HG02642 (cell line): ENCODE results near the gene STOM.

Experiments
- ATAC-seq: cut with Tn5 transposase; IDR thresholded peaks from one replicate; pipeline ENCODE4 v1.9.1; 2021; ENCODE audit warnings: mild to moderate bottlenecking; ENCODE audit not compliant: unreplicated experiment, poor library complexity

The STOM gene

DNA sequence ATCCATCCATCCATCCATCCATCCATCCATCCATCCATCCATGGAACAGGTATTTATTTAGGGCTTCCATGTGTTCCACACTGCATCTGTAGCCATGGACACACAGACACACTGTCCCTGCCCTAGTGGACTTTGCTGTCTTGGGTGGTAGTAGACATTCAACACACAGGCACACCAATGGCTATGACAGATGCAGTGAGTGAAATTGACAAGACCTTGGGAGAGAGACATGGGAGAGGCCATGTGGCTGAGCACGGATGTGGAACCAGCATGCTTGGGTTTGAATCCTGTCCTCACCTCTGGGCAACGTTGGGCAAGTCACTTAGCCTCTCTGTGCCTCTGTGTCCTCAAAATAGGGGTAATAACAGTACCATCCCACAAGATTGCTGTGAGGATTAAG, 45.3 kb downstream of the STOM start:
- no peak for ATAC-seq

DNA sequence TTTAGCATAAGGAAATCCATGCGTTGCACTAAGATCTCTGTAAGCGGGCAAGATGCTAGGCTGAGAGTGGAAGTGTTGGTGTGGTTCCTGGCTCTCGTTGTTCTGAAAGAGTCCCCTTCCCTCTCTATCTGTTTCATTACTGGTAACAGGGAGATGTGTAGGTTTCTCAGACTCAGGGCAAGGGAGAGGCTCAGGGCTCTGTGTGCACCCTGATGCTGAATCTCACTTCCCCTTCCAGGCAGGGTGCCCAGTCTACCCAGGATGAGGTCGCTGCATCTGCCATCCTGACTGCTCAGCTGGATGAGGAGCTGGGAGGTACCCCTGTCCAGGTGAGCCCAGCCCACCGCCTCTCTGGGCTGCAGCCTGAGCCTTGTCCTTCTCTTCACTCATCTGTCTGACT, 45.7 kb downstream of the STOM start:
- ATAC-seq, result no peak

DNA sequence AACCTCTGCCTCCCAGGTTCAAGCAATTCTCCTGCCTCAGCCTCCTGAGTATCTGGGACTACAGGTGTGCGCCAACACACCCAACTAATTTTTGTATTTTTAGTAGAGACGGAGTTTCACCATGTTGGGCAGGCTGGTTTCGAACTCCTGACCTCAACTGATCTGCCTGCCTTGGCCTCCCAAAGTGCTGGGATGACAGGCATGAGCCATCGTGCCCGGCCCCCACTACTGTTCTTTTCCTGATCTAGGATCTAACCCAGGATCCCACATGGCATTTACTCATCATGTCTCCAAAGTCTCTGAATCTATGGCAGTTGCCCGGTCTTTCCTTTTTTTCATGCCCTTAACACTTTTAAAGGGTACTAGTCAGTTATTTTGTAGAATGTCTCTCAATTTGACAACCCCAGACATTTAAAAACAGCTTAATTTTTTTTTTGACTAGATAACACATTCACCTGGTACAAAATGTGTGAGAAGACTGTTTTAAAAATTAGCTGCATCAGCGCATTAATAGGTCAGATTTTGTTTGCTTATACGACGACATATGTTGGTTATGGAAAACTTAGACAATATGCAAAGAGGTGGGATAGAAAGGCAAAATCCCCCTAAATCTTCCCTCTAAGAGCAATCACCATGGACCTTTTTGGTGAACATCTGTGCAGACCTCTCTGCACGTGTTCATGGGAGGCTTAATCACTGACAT, 46.5 kb downstream of the STOM start:
- no peak for ATAC-seq

DNA sequence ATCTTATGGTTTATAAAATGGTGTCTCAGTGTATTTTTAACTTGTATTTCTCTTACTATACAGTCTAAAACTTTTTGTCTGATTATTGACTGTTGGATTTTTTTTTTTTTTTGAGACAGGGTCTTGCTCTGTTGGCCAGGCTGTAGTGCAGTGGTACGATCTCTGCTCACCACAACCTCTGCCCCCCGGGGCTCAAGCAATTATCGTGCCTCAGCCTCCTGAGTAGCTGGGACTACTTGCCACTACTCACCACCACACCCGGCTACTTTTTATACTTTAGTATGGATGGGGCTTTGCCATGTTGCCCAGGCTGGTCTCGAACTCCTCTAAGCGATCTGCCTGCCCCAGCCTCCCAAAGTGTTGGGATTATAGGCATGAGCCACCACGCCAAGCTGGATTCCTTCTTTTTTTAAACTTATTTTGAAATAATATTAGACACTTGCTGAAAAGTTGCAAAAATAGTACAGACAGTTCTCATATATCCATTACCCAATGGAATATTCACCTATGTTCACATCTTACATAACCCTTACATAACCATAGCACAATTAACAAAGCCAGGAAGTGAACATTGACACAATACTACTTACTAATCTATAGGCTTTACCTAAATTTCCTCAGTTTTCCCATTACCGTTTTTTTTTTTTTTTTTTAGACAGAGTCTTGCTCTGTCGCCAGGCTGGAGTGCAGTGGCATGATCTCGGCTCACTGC, 47.2 kb downstream of the STOM start:
- ATAC-seq, result no peak

DNA sequence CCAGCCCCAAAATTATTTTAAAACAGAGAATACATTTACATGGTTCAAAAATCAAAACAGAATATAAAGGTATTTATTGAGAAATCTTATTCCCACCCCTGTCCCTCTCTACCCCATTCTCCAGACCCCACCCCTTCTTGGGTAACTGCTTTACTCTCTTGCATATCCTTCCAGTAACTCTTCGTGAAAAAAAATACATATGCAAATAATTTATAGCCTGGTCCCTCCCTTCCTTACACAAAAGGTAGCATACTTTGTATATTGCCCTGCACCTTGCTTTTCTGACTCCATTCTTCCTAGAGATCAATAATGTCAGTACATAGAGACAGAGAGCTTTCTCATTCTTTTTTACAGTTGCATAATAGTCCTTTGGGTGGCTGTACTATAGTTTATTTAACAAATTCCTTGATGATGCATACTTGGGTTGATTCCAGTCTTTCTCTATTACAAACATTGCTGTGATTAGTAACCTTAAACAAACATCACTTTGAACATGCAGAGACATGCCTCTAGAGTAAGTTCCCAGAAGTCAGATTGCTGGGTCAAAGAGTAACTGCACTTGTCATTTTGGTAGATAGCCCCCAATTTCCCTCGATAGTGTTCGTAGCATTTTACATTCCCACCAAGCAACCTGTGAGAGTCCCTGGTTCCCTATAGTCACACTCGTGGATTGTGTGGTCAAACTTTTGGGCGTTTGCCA, 47.9 kb downstream of the STOM start:
- ATAC-seq, result no peak

DNA sequence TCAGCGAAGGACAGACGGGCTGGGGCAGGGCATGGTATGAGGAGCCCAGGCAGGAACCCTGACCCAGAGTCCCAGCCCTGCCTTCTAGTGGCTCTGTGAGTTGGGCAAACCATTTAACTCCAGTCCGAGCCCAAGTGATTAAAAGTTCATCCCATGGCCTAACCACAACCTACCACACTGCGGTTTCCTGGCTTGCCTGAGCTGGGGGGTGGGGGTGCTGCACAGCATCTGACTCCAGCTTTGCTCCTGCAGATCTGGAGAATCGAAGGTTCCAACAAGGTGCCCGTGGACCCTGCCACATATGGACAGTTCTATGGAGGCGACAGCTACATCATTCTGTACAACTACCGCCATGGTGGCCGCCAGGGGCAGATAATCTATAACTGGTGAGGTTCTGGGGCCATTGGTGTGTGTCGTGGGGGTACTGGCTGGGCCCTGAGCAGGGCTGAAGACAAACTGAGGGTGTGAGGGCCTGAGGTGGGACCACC, 49.0 kb downstream of the STOM start:
- ATAC-seq, result no peak

DNA sequence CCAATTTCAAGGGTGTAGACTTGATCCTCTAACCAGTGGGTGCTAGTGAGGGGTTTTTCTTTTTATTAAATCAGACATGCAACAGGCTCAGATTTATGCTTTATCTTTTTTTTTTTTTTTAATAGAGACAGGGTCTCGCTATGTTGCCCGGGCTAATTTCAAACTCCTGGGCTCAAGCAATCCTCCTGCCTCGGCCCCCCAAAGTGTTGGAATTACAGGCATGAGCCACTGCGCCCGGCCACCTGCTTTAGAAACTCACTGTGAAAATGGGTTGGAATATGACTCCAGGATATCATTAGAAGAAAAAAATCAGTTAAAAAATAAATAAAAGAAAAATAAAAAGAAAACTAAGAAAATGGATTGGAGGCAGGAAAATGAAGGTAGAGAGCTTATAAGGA, 50.7 kb downstream of the STOM start:
- no peak for ATAC-seq

DNA sequence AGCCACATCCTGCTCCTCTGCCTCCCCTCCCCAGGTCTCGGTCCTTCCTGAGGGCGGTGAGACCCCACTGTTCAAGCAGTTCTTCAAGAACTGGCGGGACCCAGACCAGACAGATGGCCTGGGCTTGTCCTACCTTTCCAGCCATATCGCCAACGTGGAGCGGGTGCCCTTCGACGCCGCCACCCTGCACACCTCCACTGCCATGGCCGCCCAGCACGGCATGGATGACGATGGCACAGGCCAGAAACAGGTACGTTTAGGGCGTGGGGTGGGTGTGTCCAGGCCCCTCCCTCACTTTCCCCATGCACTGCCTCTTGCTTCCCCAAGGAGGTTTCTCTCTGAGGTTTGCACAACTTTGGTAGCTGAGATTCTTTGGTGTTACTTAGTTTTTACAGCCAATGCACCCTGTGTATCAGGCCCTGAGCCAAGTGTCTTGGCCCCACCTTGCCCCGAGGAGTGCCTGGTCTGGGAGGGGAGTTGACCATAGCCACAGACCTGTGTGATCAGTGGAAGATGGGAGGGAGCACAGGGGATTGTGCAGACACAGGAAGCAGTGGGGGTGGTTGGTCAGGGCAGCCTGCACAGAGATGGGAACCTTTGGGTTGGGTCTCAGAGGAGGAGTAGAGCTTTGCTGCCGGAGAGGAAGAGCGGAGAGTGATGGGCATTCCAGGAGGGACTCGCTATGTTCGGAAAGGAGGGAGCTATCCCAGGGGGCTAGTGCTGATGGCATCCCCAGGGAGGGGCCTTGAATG, 51.2 kb downstream of the STOM start:
- ATAC-seq, result no peak

DNA sequence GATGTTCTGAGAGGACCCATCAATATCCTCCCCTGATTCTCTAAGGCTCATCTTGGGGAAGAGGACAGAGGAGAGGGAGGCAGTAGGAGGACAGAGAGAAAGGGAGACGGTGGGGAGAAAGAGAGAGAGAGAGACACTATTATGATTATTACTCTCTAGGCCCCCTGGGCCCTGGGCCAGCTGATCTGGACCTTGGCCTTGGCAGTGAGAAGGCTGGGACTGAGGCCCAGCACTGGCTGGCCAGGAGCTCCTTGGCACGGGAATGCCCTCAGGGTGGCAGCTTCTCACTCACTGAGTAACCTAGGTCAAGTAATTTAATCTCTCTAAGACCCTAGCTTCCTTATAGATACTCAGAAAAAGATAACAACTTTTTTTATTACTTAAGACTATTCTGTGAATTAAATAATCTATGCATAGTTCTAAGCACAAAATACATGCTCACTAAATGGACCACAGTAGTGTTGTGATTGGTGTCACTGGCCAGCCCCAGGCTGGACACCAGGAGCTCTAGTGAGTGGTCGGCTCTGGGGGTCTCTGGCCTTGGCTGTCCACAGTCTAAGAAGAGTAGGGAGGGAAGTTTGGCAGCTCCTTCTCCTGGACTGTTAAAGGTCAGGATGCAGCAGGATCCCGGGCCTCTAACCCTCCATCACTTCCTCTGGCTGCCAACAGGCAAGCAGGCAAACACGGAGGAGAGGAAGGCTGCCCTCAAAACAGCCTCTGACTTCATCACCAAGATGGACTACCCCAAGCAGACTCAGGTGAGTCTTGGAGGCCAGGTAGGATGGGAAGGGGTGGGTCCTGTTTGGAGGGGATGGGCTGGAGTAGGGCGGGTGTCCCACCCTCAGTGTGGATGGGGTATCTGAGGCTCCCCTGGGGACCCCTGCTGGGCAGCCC, 52.1 kb downstream of the STOM start:
- ATAC-seq, result no peak

DNA sequence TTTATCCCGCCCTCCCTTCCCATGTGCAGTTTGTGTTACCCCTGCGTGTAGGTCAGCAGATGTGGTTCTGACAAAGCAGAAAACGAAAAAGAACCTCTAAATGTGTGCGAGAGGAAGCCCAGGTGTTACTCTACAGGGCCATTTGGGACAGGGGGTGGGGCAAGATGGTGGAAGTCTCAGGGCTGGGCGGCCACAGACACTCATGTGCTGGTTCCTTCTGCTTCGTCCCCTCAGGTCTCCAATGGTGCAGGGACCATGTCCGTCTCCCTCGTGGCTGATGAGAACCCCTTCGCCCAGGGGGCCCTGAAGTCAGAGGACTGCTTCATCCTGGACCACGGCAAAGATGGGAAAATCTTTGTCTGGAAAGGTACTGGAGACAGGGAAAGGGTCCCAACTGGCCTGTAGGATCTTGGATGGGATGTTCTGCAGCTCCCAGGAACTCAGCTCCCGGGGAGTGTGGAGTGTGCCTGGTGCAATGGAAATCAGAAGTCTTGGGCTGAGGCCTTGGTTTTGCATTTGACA, 53.1 kb downstream of the STOM start:
- no peak for ATAC-seq

DNA sequence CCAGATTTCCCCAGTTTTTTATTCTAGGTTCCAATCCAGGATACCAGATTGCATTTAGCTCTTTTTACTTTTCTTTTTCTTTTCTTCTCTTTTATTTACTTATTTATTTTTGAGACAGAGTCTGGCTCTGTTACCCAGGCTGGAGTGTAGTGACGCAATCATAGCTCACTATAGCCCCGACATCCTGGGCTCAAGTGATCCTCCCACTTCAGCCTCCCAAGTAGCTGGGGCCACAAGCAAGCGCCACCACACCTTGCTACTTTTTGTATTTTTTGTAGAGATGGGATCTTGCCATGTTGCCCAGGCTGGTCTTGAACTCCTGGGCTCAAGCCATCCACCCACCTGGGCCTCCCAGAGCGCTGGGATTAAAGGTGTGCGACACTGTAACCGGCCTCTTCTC, 53.7 kb downstream of the STOM start:
- ATAC-seq, result no peak

DNA sequence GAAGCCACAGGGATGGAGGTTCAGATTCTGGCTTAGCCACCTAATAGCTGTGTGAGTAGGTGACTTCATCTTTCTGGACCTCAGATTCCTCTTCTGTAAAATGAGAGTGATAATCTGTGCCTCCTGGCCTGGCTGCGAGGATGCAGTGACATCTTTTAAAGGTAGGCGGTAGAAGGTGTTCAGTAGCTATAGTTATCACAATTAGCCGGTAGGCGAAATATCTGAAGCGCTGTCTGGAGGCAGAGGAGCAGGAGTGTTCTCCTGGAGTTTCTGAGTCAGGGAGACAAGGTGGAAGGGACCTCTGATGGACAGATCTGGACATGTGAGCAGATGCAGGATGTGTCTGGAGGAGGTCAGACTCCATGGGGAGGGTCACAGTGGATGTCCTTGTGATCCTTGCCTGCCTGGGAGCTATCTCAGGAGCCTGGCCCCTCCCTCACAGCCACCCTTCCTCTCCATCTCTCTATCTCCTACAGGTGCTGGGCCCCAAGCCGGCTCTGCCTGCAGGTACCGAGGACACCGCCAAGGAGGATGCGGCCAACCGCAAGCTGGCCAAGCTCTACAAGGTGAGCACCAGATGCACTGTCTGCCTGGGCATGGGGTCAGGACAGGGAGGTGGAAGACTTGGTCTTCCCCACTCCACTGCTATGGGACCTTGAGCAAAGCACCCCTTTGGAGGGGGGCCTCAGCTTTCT, 56.4 kb downstream of the STOM start:
- ATAC-seq, result no peak

DNA sequence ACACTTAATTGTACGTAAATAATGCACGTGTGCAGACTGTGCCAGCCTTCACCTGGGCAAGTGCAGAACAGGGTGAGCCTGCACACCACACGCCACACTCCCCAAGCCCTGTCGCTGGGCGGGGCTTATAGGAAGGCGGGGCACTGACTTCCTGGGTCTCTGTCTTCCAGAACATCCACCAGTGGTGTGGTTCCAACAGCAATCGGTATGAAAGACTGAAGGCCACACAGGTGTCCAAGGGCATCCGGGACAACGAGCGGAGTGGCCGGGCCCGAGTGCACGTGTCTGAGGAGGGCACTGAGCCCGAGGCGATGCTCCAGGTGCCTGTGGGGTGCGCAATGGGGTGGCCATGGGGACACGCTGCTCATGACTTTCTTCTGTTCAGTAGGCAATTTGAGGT, 57.9 kb downstream of the STOM start:
- no peak for ATAC-seq

DNA sequence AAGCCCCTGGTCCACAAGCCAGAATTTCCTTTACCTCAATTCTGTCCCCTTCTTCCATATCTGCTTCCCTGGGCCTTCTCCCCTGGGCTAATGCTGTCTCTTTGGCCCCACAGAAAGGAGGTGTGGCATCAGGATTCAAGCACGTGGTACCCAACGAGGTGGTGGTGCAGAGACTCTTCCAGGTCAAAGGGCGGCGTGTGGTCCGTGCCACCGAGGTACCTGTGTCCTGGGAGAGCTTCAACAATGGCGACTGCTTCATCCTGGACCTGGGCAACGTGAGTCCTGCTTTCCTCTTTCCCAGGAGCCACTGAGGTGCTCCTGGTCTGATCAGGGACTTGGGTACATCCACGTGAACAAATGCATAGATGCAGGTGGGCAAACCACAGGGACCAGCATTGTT, 59.5 kb downstream of the STOM start:
- ATAC-seq, result no peak

DNA sequence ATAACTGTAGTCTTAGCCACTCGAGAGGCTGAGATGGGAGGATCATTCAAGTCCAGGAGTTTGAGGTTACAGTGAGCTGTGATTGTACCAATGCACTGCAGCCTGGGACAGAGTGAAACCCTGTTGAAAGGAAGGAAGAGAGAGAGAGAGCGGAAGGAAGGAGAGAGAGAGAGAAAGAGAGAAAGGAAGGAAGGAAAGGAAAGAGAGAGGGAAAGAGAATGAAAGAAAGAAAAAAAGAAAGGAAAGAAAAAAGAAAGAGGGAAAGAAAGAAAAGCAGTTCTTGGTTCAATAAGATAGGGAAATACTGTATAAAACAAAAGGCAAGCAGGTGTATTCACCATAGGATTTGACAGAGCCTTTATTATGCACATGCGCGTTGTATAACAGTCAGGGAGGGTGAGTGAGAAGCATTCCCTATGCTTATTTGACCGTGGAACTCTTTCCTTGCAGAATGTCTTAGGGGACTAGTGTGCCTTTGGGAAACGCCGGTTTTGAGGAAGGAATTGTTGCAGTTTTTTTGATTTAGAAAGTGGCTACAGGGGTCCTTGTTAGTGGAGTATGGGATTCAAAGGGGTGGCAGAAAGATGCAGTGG, 60.1 kb downstream of the STOM start:
- no peak for ATAC-seq

DNA sequence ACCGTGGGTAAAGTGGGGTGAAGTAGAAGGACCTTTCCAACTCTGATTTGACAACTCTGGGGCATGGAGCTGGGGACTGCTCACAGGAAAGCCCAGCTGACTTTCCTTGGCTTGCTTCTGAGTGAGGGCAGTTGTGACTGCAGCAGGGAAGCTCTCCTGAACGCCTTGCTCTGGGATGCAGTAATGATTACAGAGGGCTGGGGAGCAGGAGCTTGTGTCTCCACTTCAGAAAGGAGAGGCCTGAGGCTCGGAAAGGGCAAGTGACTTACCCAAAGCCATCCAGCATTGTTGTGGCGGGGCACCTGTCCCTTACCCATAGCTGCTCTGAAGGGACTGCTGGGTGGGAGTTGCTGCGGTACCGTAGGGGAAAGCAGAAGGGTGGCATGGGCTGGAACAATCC, 60.9 kb downstream of the STOM start:
- ATAC-seq, result no peak

DNA sequence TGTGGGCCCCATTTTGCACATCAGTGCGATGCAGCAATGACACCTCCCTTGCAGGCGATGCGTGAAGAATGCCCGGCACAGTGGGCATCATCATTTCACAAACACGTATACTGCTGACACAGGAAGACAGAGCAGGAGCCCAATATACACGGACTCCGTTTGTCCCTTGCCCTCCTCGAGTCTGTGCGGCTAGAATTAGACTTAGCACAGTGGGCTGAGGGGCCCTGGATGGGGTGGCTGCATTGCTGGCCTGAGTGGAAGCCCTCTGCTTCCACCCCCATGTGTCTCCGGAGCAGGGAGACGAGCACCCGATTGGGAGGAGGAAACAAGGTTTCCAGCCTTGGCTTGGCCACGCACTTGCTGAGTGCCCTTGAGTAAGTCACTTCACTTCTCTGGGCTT, 61.3 kb downstream of the STOM start:
- ATAC-seq, result no peak

DNA sequence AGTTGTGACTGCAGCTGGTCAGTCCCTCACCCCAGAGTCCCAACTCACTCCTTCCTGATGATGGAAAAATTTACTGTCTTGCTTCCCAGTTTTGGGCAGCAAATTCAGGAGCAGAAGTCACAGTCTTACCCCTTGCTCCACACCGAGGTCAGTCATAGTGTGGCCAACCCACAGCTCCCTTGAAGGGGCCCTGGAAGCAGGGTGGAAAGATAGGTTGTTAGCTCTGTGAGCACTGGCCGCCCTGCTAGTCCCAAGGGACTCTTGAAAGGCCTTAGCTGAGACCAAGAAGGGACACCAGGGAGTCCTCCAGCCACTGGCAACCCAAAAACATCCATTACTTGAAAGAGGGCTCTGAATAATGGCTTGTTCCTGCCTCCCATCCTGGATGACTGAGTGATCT, 62.1 kb downstream of the STOM start:
- no peak for ATAC-seq
